HepG2 (cell line): ENCODE measurements around the gene C14orf132. TPM values are rescaled to one million over a fixed set of nuclear protein-coding genes. Genes with fewer than 3 reads are reported as not detected.

ENCODE experiments used
- AKAP8 ChIP-seq: sonication (generic); formaldehyde crosslinking; IDR thresholded peaks from 2 replicates; pipeline ENCODE4 v1.5.1; 2020; ENCODE audit warnings: mild to moderate bottlenecking, missing genetic modification reagents
- GABPB1 ChIP-seq: IDR thresholded peaks from 2 replicates; pipeline ENCODE4 v1.6.1; 2016; ENCODE audit warnings: mild to moderate bottlenecking, missing genetic modification reagents, moderate library complexity, missing compliant biosample characterization
- GATA4 ChIP-seq: sonication (generic); IDR thresholded peaks from 2 replicates; pipeline ENCODE4 v1.6.1; 2016; ENCODE audit warnings: antibody characterized with exemption, low read depth, borderline replicate concordance
- SPEN ChIP-seq: sonication (generic); formaldehyde crosslinking; IDR thresholded peaks from 2 replicates; pipeline ENCODE4 v1.5.1; 2020; ENCODE audit warnings: low read depth, mild to moderate bottlenecking, missing genetic modification reagents
- ZBTB21 ChIP-seq: sonication (generic); formaldehyde crosslinking; IDR thresholded peaks from 2 replicates; pipeline ENCODE4 v1.4.0; 2020; ENCODE audit warnings: missing genetic modification reagents
- ZIK1 ChIP-seq: sonication (generic); formaldehyde crosslinking; IDR thresholded peaks from 2 replicates; pipeline ENCODE4 v1.5.0; 2020; ENCODE audit warnings: mild to moderate bottlenecking, low read depth, missing genetic modification reagents, borderline replicate concordance
- polyA plus RNA-seq, 8 experiments: library from polyadenylated mRNA; depleted of rRNA in 3 of 8; stranded (reverse) in 7 of 8; unstranded in 1 of 8; fragments of >200 nt; fragmentation: Illumina TruSeq in 4 of 8; extraction: Trizol in 4 of 8; gene quantifications; 2 replicates each; pipeline versions ENCODE4 v1.2.1 to v1.2.3, GENCODE V29; 2011 to 2016; ENCODE audit warnings: low read depth in 4 of 8, missing spikeins in 1 of 8, mixed read lengths in 1 of 8; ENCODE audit not compliant: insufficient read depth in 1 of 8
- total RNA-seq, 5 experiments: library from RNA; depleted of rRNA; stranded (reverse); fragments of >200 nt; fragmentation: Illumina TruSeq; extraction: Trizol; gene quantifications; 2 replicates each; pipeline ENCODE4 v1.2.3, GENCODE V29; 2016; ENCODE audit warnings: low read depth in 1 of 5
- TF ChIP-seq, protein P1 (sequence below): sonication (generic); formaldehyde crosslinking; IDR thresholded peaks from 2 replicates; pipeline ENCODE4 v1.4.0; 2020; ENCODE audit warnings: missing genetic modification reagents
- TF ChIP-seq, protein P2 (sequence below): sonication (generic); formaldehyde crosslinking; IDR thresholded peaks from 2 replicates; pipeline ENCODE4 v1.4.0; 2020; ENCODE audit warnings: mild to moderate bottlenecking, missing genetic modification reagents
- TF ChIP-seq, protein P3 (sequence below): sonication (generic); formaldehyde crosslinking; IDR thresholded peaks from 2 replicates; pipeline ENCODE4 v1.4.0; 2020; ENCODE audit warnings: missing genetic modification reagents, borderline replicate concordance

C14orf132 gene
- total and polyA plus RNA-seq, 2 of the 13 experiments (the other 11 are each of a cell fraction or from before 2014, with no cell fraction given): 0.13 to 0.15 TPM

GRCh38 chr14:96088481-96088880 lies 49.3 kb downstream of the C14orf132 start (continued):
- TF ChIP-seq, protein P1, sequence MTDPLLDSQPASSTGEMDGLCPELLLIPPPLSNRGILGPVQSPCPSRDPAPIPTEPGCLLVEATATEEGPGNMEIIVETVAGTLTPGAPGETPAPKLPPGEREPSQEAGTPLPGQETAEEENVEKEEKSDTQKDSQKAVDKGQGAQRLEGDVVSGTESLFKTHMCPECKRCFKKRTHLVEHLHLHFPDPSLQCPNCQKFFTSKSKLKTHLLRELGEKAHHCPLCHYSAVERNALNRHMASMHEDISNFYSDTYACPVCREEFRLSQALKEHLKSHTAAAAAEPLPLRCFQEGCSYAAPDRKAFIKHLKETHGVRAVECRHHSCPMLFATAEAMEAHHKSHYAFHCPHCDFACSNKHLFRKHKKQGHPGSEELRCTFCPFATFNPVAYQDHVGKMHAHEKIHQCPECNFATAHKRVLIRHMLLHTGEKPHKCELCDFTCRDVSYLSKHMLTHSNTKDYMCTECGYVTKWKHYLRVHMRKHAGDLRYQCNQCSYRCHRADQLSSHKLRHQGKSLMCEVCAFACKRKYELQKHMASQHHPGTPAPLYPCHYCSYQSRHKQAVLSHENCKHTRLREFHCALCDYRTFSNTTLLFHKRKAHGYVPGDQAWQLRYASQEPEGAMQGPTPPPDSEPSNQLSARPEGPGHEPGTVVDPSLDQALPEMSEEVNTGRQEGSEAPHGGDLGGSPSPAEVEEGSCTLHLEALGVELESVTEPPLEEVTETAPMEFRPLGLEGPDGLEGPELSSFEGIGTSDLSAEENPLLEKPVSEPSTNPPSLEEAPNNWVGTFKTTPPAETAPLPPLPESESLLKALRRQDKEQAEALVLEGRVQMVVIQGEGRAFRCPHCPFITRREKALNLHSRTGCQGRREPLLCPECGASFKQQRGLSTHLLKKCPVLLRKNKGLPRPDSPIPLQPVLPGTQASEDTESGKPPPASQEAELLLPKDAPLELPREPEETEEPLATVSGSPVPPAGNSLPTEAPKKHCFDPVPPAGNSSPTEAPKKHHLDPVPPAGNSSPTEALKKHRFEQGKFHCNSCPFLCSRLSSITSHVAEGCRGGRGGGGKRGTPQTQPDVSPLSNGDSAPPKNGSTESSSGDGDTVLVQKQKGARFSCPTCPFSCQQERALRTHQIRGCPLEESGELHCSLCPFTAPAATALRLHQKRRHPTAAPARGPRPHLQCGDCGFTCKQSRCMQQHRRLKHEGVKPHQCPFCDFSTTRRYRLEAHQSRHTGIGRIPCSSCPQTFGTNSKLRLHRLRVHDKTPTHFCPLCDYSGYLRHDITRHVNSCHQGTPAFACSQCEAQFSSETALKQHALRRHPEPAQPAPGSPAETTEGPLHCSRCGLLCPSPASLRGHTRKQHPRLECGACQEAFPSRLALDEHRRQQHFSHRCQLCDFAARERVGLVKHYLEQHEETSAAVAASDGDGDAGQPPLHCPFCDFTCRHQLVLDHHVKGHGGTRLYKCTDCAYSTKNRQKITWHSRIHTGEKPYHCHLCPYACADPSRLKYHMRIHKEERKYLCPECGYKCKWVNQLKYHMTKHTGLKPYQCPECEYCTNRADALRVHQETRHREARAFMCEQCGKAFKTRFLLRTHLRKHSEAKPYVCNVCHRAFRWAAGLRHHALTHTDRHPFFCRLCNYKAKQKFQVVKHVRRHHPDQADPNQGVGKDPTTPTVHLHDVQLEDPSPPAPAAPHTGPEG (CRISPR knock-in tag): no peak
- TF ChIP-seq GATA4 (no peak), GABPB1 (no peak), ZBTB21 (no peak), SPEN (CRISPR knock-in tag) (no peak), ZIK1 (CRISPR knock-in tag) (no peak), AKAP8 (CRISPR knock-in tag) (no peak)
- TF ChIP-seq, protein P2, sequence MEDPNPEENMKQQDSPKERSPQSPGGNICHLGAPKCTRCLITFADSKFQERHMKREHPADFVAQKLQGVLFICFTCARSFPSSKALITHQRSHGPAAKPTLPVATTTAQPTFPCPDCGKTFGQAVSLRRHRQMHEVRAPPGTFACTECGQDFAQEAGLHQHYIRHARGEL (CRISPR knock-in tag): no peak
- TF ChIP-seq, protein P3, sequence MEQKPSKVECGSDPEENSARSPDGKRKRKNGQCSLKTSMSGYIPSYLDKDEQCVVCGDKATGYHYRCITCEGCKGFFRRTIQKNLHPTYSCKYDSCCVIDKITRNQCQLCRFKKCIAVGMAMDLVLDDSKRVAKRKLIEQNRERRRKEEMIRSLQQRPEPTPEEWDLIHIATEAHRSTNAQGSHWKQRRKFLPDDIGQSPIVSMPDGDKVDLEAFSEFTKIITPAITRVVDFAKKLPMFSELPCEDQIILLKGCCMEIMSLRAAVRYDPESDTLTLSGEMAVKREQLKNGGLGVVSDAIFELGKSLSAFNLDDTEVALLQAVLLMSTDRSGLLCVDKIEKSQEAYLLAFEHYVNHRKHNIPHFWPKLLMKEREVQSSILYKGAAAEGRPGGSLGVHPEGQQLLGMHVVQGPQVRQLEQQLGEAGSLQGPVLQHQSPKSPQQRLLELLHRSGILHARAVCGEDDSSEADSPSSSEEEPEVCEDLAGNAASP (CRISPR knock-in tag): no peak
